ENCODE data around the gene RBM47.

The RBM47 gene

DNA sequence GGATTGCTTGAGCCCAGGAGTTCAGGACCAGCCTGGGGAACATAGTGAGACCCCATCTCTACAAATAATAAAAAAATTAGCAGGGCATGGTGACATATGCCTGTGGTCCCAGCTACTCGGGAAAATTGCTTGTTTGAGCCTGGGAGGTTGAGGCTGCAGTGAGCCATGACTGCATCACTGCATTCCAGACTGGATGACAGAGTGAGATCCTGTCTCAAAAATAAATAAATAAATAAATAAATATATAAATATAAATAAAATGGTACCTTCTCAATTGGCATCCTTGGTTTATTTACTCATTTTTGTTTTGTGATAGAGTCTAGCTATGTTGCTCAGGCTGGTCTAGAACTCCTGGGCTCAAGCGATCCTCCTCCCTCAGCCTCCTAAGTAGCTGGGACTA, 150.3 kb downstream of the RBM47 start:
- TF ChIP-seq, protein P1, sequence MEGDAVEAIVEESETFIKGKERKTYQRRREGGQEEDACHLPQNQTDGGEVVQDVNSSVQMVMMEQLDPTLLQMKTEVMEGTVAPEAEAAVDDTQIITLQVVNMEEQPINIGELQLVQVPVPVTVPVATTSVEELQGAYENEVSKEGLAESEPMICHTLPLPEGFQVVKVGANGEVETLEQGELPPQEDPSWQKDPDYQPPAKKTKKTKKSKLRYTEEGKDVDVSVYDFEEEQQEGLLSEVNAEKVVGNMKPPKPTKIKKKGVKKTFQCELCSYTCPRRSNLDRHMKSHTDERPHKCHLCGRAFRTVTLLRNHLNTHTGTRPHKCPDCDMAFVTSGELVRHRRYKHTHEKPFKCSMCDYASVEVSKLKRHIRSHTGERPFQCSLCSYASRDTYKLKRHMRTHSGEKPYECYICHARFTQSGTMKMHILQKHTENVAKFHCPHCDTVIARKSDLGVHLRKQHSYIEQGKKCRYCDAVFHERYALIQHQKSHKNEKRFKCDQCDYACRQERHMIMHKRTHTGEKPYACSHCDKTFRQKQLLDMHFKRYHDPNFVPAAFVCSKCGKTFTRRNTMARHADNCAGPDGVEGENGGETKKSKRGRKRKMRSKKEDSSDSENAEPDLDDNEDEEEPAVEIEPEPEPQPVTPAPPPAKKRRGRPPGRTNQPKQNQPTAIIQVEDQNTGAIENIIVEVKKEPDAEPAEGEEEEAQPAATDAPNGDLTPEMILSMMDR (IDR thresholded peaks at IDR 0.05; ENCODE audit: low read depth, low read length, missing control alignments), result no peak
- no peak for DNase-seq (ENCODE audit: extremely low read depth, low read depth)

DNA sequence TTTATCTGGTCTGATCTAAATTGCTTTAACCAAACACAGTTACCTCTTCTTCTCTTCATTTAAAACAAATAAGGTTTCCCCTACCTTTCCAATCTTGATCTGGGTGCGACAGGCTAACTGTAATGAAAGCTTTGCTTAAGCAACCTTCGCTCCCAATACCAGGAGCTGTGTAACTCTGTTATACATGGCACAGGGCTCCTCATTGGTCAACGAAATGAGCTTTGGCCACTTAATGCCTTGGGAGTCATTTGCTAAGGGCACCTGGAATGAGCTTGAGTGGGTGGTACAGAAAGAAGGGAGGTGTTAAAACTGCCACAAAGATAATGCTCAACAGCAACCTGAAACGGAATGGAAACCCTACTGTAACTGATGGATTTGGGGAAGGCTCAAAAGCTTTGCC, 154.1 kb downstream of the RBM47 start:
- no peak overlapping the region for H3K4me3 ChIP-seq (replicated peaks; ENCODE audit: low read depth, low read length)
- TF ChIP-seq, protein P1 (IDR thresholded peaks at IDR 0.05; ENCODE audit: low read depth, low read length, missing control alignments), result no peak
- DNase-seq (ENCODE audit: extremely low read depth, low read depth), result no peak

More for the DNA sequence above, 150.3 kb downstream of the RBM47 start:
- H3K4me3 ChIP-seq (replicated peaks; ENCODE audit: low read depth, low read length), result no peak overlapping the region

DNA sequence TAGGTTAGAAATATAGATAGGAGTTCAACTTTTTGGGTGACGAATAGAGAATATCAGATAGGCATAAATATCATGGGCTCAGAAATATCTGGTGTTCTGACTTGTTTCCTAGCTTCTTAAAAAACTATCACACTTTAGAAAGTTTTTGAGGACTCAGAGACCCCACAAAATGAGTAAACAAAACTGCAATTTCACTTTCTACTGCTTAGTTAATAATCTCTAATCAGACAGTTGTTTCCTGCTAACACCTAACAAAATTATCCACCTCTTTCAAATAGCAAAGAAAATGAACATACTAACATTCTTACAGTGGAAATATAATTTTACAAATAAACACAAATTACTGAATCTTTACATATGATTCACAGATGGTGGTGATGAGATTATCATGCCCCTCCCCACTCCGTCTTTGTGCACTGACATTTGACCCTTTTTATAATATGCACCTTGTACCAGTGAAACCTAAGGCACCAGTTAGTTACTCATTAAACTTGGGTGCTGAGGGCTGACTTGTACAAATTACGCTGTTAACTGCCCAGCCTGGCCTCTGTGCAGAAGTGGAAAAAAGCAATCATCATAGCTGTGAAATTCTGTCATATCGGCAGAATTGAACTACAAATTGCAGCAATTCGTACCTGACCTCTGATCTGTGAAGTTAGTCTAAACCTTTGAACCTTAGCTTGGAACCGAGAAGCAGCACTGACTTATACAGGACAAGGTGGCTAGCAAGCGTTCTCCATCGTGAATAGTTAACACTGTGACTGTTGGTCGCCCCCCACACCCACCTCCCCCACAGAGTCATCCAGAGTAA, 155.9 kb downstream of the RBM47 start:
- TF ChIP-seq, protein P1 (IDR thresholded peaks at IDR 0.05; ENCODE audit: low read depth, low read length, missing control alignments), result no peak
- H3K4me3 ChIP-seq (replicated peaks; ENCODE audit: low read depth, low read length), result no peak overlapping the region

DNA sequence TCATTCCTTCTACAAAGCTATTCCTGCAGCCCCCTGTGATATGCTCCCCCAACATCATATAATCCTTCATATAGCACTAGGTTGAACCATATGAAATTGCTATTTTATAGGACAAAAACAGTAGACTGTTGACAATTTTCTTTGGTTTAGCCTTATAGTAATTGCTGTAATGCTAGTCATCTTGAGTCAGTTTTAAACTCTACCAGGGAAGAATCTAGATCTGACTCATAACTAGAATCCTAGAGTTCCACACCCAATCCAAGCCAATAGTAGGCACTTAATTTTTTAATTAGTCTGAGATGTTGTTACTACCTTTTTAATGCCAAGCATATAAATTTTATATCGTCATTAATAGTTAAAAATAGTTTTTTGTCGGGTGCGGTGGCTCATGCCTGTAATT, 157.7 kb downstream of the RBM47 start:
- DNase-seq (ENCODE audit: extremely low read depth, low read depth), result no peak
- TF ChIP-seq, protein P1 (IDR thresholded peaks at IDR 0.05; ENCODE audit: low read depth, low read length, missing control alignments), result no peak

More for the DNA sequence above, 155.9 kb downstream of the RBM47 start:
- no peak for DNase-seq (ENCODE audit: extremely low read depth, low read depth)

DNA sequence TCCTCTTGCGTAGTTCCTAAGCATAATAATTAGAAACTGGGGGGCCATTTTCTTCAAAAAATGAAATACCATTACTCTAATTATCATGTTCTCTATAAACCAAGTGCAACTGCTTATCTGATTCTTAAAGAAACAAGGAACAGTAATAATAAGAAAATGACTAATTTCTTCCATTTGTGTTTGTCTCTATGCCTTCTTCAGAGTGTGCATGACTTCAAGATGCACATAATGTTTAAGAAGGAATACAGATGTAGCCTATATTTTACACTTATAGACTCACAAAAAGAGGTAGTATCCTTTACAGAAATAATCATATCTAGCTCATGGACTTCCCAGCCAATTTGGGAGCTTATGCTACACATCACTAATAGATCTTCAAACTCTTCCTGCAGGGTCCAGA, 162.9 kb downstream of the RBM47 start:
- H3K4me3 ChIP-seq (replicated peaks; ENCODE audit: low read depth, low read length), result no peak overlapping the region
- TF ChIP-seq, protein P1 (IDR thresholded peaks at IDR 0.05; ENCODE audit: low read depth, low read length, missing control alignments), result no peak
- DNase-seq (ENCODE audit: extremely low read depth, low read depth), result no peak

More for the DNA sequence above, 157.7 kb downstream of the RBM47 start:
- H3K4me3 ChIP-seq (replicated peaks; ENCODE audit: low read depth, low read length), result no peak overlapping the region

DNA sequence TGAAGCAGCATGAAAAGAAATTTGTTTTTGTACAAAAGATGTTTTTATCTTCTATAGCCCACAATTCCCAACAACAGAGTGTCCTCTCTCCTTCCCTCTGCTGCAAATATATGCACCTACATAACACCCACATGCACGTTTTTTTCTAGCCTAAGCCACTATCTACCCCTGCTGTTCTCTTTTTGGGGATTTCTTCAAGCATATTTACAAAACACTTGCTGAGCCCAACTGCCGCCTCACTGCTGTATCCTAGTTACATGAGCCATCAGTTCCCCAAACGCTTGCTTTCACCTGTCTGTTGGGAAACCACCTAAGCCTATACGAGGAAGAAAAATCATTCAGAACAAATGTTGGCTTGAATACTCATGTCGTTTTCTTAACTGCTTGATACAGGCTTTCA, 167.3 kb downstream of the RBM47 start:
- no peak for DNase-seq (ENCODE audit: extremely low read depth, low read depth)
- TF ChIP-seq, protein P1 (IDR thresholded peaks at IDR 0.05; ENCODE audit: low read depth, low read length, missing control alignments), result no peak
- H3K4me3 ChIP-seq (replicated peaks; ENCODE audit: low read depth, low read length), result no peak overlapping the region

All from HFF-Myc (cell line).